GM19099 (cell line): Measurements from ENCODE around the gene WDR18.

Experiments
- POLR2A ChIP-seq: IDR thresholded peaks from 3 replicates; pipeline ENCODE4 v1.6.1; 2011; ENCODE audit warnings: low read depth; ENCODE audit not compliant: insufficient read length; ENCODE audit errors: extremely low read depth

The WDR18 gene

GRCh38 chr19:955803-956765 lies 28.1 kb upstream of the WDR18 start:
- no peak for TF ChIP-seq POLR2A

GRCh38 chr19:956766-957440 lies 27.2 kb upstream of the WDR18 start:
- TF ChIP-seq POLR2A, result no peak

GRCh38 chr19:958967-959855 lies 24.9 kb upstream of the WDR18 start:
- TF ChIP-seq POLR2A, result no peak

GRCh38 chr19:960020-960419 lies 24.1 kb upstream of the WDR18 start:
- no peak for TF ChIP-seq POLR2A

GRCh38 chr19:960601-960938 lies 23.6 kb upstream of the WDR18 start:
- TF ChIP-seq POLR2A, result no peak

GRCh38 chr19:961866-962620 lies 22.1 kb upstream of the WDR18 start:
- no peak for TF ChIP-seq POLR2A

GRCh38 chr19:962683-963400 lies 21.3 kb upstream of the WDR18 start:
- TF ChIP-seq POLR2A, result no peak

GRCh38 chr19:963486-963951 lies 20.6 kb upstream of the WDR18 start:
- no peak for TF ChIP-seq POLR2A

- no peak for TF ChIP-seq POLR2A
Measured at GRCh38 chr19:964116-964520, 20.0 kb upstream of the WDR18 start.

GRCh38 chr19:964761-965694 lies 19.1 kb upstream of the WDR18 start:
- TF ChIP-seq POLR2A, result no peak

GRCh38 chr19:966485-967088 lies 17.6 kb upstream of the WDR18 start:
- no peak for TF ChIP-seq POLR2A

GRCh38 chr19:970695-971094 lies 13.4 kb upstream of the WDR18 start:
- TF ChIP-seq POLR2A, result no peak
